ENCODE data around the gene DCUN1D2.

GRCh38 chr13:113417836-113418721 lies 72.4 kb downstream of the DCUN1D2 start:
- no peak for TF ChIP-seq POLR2A (IDR thresholded peaks at IDR 0.05; ENCODE audit: low read depth, low read length)
- no peak for TF ChIP-seq POLR2AphosphoS5 (IDR thresholded peaks at IDR 0.05; ENCODE audit: low read depth, low read length)
- no peak for TF ChIP-seq SPI1 (IDR thresholded peaks at IDR 0.05; ENCODE audit: low read depth, low read length)
